GM11168 (cell line): Measurements from ENCODE around the gene TCF12.

Experiments used
- in situ Hi-C: fragments of 300-500 bp; cut with MboI; formaldehyde crosslinking; loops from one replicate; pipeline ENCODE4 v1.12.0; 2022; ENCODE audit warnings: low sequenced_read_pairs; ENCODE audit not compliant: unreplicated experiment

The TCF12 gene

DNA sequence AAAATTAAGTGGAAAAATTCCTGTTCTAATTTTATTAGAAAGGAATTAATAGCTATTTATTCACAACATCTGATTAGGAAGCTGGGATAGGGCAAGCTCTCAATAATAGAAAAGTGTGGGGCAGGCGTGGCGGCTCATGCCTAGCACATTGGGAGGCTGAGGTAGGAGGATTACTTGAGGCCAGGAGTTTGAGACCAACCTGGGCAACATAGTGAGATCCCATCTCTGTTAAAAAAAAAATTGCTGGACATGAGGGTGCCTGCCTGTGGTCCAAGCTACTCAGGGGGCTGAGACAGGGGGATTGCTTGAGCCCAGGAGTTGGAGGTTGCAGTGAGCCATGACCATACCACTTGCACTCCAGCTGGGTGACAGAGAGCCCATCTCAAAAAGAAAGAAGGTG is 119.6 kb downstream of the TCF12 start:
- in situ Hi-C loops: no loop called here

DNA sequence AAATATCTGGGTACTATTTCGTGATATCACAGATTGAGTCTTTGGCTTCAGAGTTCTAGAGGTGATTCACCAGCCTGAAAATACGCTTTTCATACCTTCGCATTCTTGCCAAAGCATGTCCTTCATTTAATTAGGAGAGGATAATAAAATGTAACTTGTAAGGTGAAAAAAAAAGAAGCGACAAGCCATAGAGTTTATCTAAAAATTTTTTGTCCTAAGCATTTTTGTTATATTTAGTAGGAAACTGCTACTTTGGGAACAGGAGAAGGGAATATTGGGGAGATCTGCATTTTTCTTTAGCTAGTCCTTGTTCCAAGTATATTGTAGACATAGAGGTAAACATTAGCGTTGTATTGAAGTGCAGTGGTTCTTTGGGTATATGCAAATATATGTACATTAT is 120.1 kb downstream of the TCF12 start:
- in situ Hi-C loops: no loop called here

- in situ Hi-C loops: no loop called here
Observed at GRCh38 chr15:57041416-57041815, 123.0 kb downstream of the TCF12 start.

DNA sequence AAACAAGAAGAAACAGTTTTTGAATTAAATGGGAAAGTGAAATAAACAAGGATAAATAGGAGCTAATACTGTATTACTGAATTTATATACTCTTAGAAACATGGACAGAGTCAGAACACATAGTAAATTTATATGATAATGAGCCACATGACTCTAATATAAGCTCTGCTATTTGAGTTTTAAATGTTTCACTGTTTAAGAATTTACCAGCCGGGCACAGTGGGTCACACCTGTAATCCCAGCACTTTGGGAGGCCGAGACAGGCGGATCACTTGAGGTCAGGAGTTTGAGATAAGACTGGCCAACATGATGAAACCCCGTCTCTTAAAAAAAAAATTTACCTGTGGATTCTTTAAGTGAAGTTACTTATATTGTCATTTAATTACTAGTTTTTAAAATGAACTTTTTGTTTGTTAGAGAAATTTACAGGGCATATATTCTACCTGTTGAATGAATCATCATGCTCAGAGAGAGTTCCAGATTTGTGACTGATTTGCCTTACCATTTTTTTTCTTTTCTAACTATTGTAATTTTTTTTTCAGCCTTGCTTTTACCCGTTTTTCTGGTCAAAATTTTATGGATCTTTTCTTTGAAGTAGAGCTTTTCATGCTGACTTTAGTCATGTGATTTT is 125.7 kb downstream of the TCF12 start:
- in situ Hi-C loops: no loop called here

- in situ Hi-C loops: no loop called here
Observed at GRCh38 chr15:57044970-57045369, 126.5 kb downstream of the TCF12 start.

DNA sequence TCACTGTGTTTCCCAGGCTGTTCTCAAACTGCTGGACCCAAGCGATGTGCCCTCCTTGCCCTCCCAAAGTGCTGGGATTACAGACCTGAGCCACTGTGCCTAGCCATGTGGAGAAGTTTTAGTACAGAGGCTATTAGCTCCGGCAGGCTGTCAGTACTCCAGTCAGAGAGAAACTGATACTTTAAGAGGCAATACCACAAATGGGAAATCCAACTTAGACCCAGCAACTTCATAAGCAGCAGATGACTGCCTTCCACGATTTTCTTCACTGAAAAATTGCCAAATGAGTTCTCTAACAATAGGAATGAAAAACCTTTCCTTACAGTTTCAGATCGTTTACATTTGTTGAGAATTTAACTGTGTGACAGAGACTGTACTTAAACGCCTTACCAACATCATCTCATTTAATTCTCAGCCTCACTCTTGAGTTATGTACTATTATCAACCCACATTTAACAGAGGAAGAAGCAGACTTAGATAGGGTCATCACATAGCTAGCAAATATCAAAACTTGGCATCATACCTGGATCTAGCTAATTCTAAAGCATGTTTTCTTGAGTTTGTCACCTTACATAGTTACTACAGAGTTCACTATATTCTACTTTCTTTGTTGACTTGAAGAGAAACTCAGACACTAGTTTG is 127.4 kb downstream of the TCF12 start:
- in situ Hi-C loops: no loop called here

GRCh38 chr15:57048930-57049549 is 130.6 kb downstream of the TCF12 start:
- in situ Hi-C loops: no loop called here

GRCh38 chr15:57053470-57053869 is 135.0 kb downstream of the TCF12 start:
- in situ Hi-C loops: no loop called here

DNA sequence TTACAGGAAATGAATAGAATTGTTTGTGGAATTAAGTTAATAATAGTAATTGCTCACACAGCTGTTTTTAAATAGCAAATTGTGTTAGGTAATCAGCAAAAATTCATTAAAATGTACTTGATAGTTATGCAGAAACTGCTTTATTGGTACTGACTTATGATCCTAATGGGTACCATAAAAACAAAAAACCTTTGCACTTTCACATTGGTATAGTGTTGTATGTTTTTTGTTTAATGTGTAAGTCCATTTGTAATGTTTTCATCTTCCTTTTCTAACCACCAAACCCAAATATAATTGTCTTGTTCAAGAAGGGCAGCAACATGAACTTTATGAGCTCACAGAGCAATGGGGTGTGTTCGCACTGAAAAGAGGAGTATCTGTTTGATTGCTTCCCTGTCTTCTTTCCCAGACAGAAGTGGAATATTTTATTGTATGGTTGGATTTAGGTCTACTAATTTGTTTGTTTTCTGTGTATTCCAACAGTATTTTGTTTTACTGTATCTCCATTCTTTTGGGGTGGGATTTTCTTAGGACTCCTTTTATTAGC is 135.8 kb downstream of the TCF12 start:
- in situ Hi-C loops: no loop called here

GRCh38 chr15:57056357-57056756 is 137.9 kb downstream of the TCF12 start:
- in situ Hi-C loops: no loop called here

GRCh38 chr15:57057134-57057930 is 138.9 kb downstream of the TCF12 start:
- in situ Hi-C loops: no loop called here

GRCh38 chr15:57059026-57059660 is 140.7 kb downstream of the TCF12 start:
- in situ Hi-C loops: no loop called here

DNA sequence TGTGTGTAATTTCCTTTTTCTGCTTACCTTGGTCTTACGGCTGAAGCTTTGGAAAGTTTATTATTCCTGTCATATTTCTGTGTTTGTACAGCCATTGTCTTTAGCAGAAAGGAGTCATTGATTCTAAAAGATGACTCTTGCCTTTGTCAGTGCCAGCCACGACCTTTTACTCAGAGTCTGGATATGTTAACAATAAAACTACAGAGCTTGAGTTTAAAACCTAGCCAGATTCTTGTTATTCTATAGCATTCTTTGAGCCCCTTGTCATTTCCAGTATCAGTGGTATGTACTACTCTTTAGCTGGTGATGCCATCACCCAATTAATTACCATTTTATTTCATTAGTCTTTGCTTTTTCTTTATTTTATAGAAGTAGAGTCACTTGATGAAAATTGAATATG is 142.4 kb downstream of the TCF12 start:
- in situ Hi-C loops: no loop called here

DNA sequence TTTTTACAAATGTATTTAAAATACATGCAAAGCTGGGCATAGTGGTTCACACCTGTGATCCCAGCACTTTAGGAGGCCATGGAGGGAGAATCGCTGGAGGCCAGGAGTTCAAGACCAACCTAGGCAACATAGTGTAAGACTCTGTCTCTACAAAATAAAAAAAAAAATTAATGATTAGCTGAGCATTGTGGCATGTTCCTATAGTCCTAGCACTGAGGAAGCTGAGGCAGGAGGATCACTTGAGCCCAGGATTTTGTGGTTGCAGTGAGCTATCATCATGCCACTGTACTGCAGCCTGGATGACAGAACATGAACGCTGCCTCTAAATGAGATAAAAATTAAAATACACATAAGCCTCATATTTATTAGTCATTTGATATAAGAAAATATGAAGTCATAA is 142.8 kb downstream of the TCF12 start:
- in situ Hi-C loops: no loop called here

- in situ Hi-C loops: no loop called here
Observed at GRCh38 chr15:57061696-57062095, 143.3 kb downstream of the TCF12 start.

DNA sequence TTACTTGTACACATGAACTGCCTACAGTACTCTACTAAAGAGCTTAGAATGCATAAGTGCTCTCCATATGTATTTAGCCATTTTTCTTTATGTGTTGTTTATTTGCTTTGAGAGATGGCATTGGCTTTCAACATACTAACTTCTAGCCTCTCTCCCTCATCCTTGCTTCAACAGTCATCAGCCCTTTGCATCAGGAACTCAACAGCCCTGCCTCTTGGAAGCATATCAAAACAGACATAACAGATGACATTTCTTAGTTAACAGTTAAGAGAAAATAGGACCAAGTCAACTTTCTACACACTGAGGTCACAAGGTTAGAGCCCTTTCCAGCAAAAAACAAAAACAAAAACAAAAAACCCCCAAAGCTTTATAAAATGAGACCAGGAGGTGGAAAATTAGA is 145.6 kb downstream of the TCF12 start:
- in situ Hi-C loops: no loop called here

- in situ Hi-C loops: no loop called here
Observed at GRCh38 chr15:57069423-57069822, 151.0 kb downstream of the TCF12 start.

DNA sequence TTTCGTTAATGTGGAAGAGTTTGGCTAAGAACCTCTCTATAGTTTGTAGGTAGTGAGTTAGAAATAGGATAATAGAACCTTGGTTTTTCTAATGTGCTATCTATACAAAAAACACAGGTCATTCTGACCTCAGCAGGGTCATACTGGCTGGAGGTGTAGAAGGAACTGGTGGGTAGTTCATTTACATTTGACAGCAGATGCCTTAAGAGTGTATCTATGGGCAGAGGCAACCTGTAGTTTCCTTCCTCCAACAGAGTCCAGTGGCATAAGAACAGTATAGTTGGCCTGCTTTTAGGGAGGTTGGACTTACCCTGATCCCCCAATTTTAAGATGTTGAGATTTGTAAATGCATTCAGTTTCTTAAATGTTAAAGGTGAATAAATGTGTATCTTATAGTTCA is 152.2 kb downstream of the TCF12 start:
- in situ Hi-C loops: no loop called here

DNA sequence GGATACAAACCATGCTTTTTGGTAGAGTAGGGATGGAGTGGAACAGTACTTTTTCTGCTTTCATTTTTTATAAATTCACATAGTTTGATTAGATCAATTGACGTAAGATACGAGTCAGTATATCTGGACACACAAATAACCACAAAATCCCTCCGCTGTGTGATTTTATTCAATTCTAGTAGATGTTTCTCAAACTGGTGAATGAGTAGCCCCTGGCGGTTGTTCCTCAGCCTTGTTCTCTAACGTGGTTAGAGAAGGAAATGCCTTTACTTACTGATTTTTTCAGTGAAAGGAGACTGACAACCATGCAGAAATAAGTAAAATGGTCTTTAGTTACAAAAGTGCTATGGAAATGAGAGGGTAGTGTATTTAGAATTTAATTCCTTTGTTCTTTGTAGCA is 161.0 kb downstream of the TCF12 start:
- in situ Hi-C loops: no loop called here

- in situ Hi-C loops: no loop called here
Observed at GRCh38 chr15:57079931-57080620, 161.6 kb downstream of the TCF12 start.
